GM23248 (cell line): ENCODE measurements around the gene ANKRD31. TPM values are rescaled to one million over a fixed set of nuclear protein-coding genes. Genes with fewer than 3 reads are reported as not detected.

Experiments used
- DNase-seq: peaks from one replicate; pipeline ENCODE4 v3.0.0-alpha.2; 2015
- H2AFZ ChIP-seq: fragments of 200-600 bp; sonication (generic); 2 replicates; pipeline ENCODE4 v1.6.1; 2016; ENCODE audit warnings: antibody characterized with exemption
- H3F3A ChIP-seq: fragments of 200-600 bp; sonication (generic); 2 replicates; pipeline ENCODE4 v1.6.1; 2016; ENCODE audit warnings: mild to moderate bottlenecking, antibody characterized with exemption, mixed run types; ENCODE audit not compliant: insufficient read depth
- H3K27ac ChIP-seq: fragments of 200-600 bp; sonication (generic); 2 replicates; pipeline ENCODE4 v1.5.1; 2016; ENCODE audit warnings: mild to moderate bottlenecking
- H3K27me3 ChIP-seq: fragments of 200-600 bp; sonication (generic); replicated peaks from 2 replicates; pipeline ENCODE4 v1.6.1; 2016; ENCODE audit warnings: mild to moderate bottlenecking; ENCODE audit not compliant: insufficient read depth
- H3K36me3 ChIP-seq: fragments of 200-600 bp; sonication (generic); 2 replicates; pipeline ENCODE4 v1.6.1; 2016; ENCODE audit warnings: low read depth, mild to moderate bottlenecking
- H3K4me1 ChIP-seq: fragments of 200-600 bp; sonication (generic); 2 replicates; pipeline ENCODE4 v1.6.1; 2016; ENCODE audit warnings: mild to moderate bottlenecking; ENCODE audit not compliant: insufficient read depth
- H3K4me2 ChIP-seq: fragments of 200-600 bp; sonication (generic); one replicate; pipeline ENCODE4 v1.6.1; 2016; ENCODE audit warnings: mild to moderate bottlenecking; ENCODE audit not compliant: unreplicated experiment
- H3K4me3 ChIP-seq: fragments of 200-600 bp; sonication (generic); 2 replicates; pipeline ENCODE4 v1.5.1; 2016; ENCODE audit warnings: mild to moderate bottlenecking
- H3K79me2 ChIP-seq: fragments of 200-600 bp; sonication (generic); 2 replicates; pipeline ENCODE4 v1.6.1; 2016; ENCODE audit warnings: mild to moderate bottlenecking; ENCODE audit not compliant: insufficient read depth
- H3K9ac ChIP-seq: fragments of 200-600 bp; sonication (generic); 2 replicates; pipeline ENCODE4 v1.6.1; 2016; ENCODE audit warnings: mild to moderate bottlenecking
- H3K9me2 ChIP-seq: fragments of 200-600 bp; sonication (generic); 2 replicates; pipeline ENCODE4 v1.6.1; 2016; ENCODE audit warnings: mixed run types, mild to moderate bottlenecking, moderate library complexity; ENCODE audit not compliant: insufficient read depth
- H3K9me3 ChIP-seq: fragments of 200-600 bp; sonication (generic); one replicate; pipeline ENCODE4 v1.6.1; 2017; ENCODE audit warnings: low read depth
- H4K20me1 ChIP-seq: fragments of 200-600 bp; sonication (generic); 2 replicates; pipeline ENCODE4 v1.6.0; 2016; ENCODE audit not compliant: insufficient read depth
- EZH2 ChIP-seq: fragments of 200-600 bp; sonication (generic); IDR thresholded peaks from 2 replicates; pipeline ENCODE4 v1.6.1; 2018; ENCODE audit warnings: antibody characterized with exemption, mild to moderate bottlenecking; ENCODE audit not compliant: insufficient read depth, poor library complexity, severe bottlenecking
- EZH2phosphoT487 ChIP-seq: fragments of 200-600 bp; sonication (generic); IDR thresholded peaks from 2 replicates; pipeline ENCODE4 v1.6.1; 2018; ENCODE audit warnings: antibody characterized with exemption, moderate library complexity, mild to moderate bottlenecking, low read depth; ENCODE audit not compliant: insufficient read depth
- WGBS, 2 experiments: methylation state at CpG; one replicate each; pipeline ENCODE4 v1.1.6; 2015 to 2017; ENCODE audit warnings: low lambda C conversion rate in 2 of 2, low coverage in 1 of 2; ENCODE audit errors: missing lambda C conversion rate in 2 of 2; 5-methylcytosine and 5-hydroxymethylcytosine counted together
- in situ Hi-C: fragments of 300-500 bp; cut with MboI; formaldehyde crosslinking; loops from 2 replicates; pipeline ENCODE4 v1.15.0; 2020
- polyA plus RNA-seq: library from polyadenylated mRNA; unstranded; fragments of >200 nt; fragmentation: Nextera tagmentation; extraction: Ambion mirVana; gene quantifications from 2 replicates; pipeline ENCODE4 v1.2.1, GENCODE V29; 2016
- total RNA-seq: library from RNA; depleted of rRNA; stranded (reverse); fragments of >200 nt; shearing (Covaris generic); gene quantifications from 2 replicates; pipeline ENCODE4 v1.2.3, GENCODE V29; 2014

ANKRD31 gene
- total and polyA plus RNA-seq, 2 experiments from 2014 or later: not detected

- H3K79me2 ChIP-seq: no peaks in the 10 kb centered on the region
- H3K9me2 ChIP-seq: no peaks in the 10 kb centered on the region
- 0 out of 2 replicates have a peak, but pooled peaks cover 1% of the 10 kb centered on the region for H3F3A ChIP-seq
- H3K27me3 ChIP-seq: no peaks in the 10 kb centered on the region
- DNase-seq: no peak
- no peak overlapping the region for H3K4me2 ChIP-seq
- WGBS, 2 experiments: 70 to 71% methylated on average over 4 of the region's 4 CpGs
- no peaks in the 10 kb centered on the region for H3K36me3 ChIP-seq
- no peaks in the 10 kb centered on the region for H3K9me3 ChIP-seq
- H3K9ac ChIP-seq: no peak overlapping the region
- H3K4me3 ChIP-seq: no peak overlapping the region
- no peak overlapping the region for H2AFZ ChIP-seq
- 0 out of 2 replicates have a peak, but pooled peaks cover under 1% of the 10 kb centered on the region for H3K4me1 ChIP-seq
- in situ Hi-C loops: no loop called here
- H4K20me1 ChIP-seq: no peaks in the 10 kb centered on the region
- H3K27ac ChIP-seq: no peak overlapping the region
- TF ChIP-seq EZH2 (no peak), EZH2phosphoT487 (no peak)
These were observed 176.6 kb downstream of the ANKRD31 start for GRCh38 chr5:75059912-75060545.

GRCh38 chr5:75058986-75059535 lies 177.6 kb downstream of the ANKRD31 start:
- no peaks in the 10 kb centered on the region for H4K20me1 ChIP-seq
- H3K4me2 ChIP-seq: no peak overlapping the region
- peaks cover 8% of the 10 kb centered on the region for H3K4me1 ChIP-seq
- H3K9ac ChIP-seq: no peak overlapping the region
- 85 to 92% methylated on average over 3 of the region's 3 CpGs for WGBS, 2 experiments
- TF ChIP-seq EZH2 (no peak), EZH2phosphoT487 (no peak)
- no peaks in the 10 kb centered on the region for H3K27me3 ChIP-seq
- no peaks in the 10 kb centered on the region for H3K79me2 ChIP-seq
- H3K4me3 ChIP-seq: no peak overlapping the region
- no peak for DNase-seq
- H3F3A ChIP-seq: peaks cover 11% of the 10 kb centered on the region; the same call in 1 of the 2 replicates
- no peak overlapping the region for H3K27ac ChIP-seq
- H3K9me3 ChIP-seq: no peaks in the 10 kb centered on the region
- no peak overlapping the region for H2AFZ ChIP-seq
- in situ Hi-C loops: no loop called here
- no peaks in the 10 kb centered on the region for H3K36me3 ChIP-seq
- H3K9me2 ChIP-seq: no peaks in the 10 kb centered on the region

- H3K4me2 ChIP-seq: no peak overlapping the region
- no peak overlapping the region for H2AFZ ChIP-seq
- no peak overlapping the region for H3K27ac ChIP-seq
- in situ Hi-C loops: no loop called here
- TF ChIP-seq EZH2 (no peak), EZH2phosphoT487 (no peak)
- H3K4me1 ChIP-seq: peaks cover 8% of the 10 kb centered on the region
- H4K20me1 ChIP-seq: no peaks in the 10 kb centered on the region
- H3K9ac ChIP-seq: no peak overlapping the region
- DNase-seq: peak; percentile 9
- no peaks in the 10 kb centered on the region for H3K27me3 ChIP-seq
- H3K4me3 ChIP-seq: no peak overlapping the region
- whole genome bisulfite sequencing, 2 experiments: 62 to 68% methylated on average over 2 of the region's 2 CpGs
- H3K9me3 ChIP-seq: no peaks in the 10 kb centered on the region
- H3K36me3 ChIP-seq: no peaks in the 10 kb centered on the region
- H3K79me2 ChIP-seq: no peaks in the 10 kb centered on the region
- no peaks in the 10 kb centered on the region for H3K9me2 ChIP-seq
- H3F3A ChIP-seq: peaks cover 13% of the 10 kb centered on the region; the same call in 1 of the 2 replicates
These were observed 179.1 kb downstream of the ANKRD31 start for GRCh38 chr5:75057561-75057960.

- no peak overlapping the region for H3K4me3 ChIP-seq
- 100% methylated on average over 1 of the region's 1 CpG for WGBS, 2 experiments
- H3K36me3 ChIP-seq: no peaks in the 10 kb centered on the region
- no peaks in the 10 kb centered on the region for H3K9me2 ChIP-seq
- peaks cover 13% of the 10 kb centered on the region; the same call in 1 of the 2 replicates for H3F3A ChIP-seq
- H3K27ac ChIP-seq: no peak overlapping the region
- H3K9ac ChIP-seq: no peak overlapping the region
- H3K4me1 ChIP-seq: peaks cover 16% of the 10 kb centered on the region
- TF ChIP-seq EZH2phosphoT487 (no peak), EZH2 (no peak)
- H3K9me3 ChIP-seq: no peaks in the 10 kb centered on the region
- H3K79me2 ChIP-seq: peaks cover 13% of the 10 kb centered on the region
- no peaks in the 10 kb centered on the region for H3K27me3 ChIP-seq
- H2AFZ ChIP-seq: no peak overlapping the region
- no peak overlapping the region for H3K4me2 ChIP-seq
- peak; percentile 36 for DNase-seq
- in situ Hi-C loops: no loop called here
- no peaks in the 10 kb centered on the region for H4K20me1 ChIP-seq
These were observed 180.9 kb downstream of the ANKRD31 start for GRCh38 chr5:75055727-75056144.
